HK-2 (cell line): ENCODE data around the gene SPNS2.

Experiments used
- DNase-seq: peaks from one replicate; pipeline ENCODE4 v3.0.0-alpha.2; 2018; ENCODE audit not compliant: unreplicated experiment

The SPNS2 gene

GRCh38 chr17:4549781-4550533 lies 51.3 kb downstream of the SPNS2 start:
- no peak for DNase-seq

- no peak for DNase-seq
Observed at GRCh38 chr17:4550534-4551039, 51.9 kb downstream of the SPNS2 start.

GRCh38 chr17:4551141-4551540 lies 52.5 kb downstream of the SPNS2 start:
- DNase-seq, result no peak

- DNase-seq, result no peak
Observed at GRCh38 chr17:4551796-4552525, 53.3 kb downstream of the SPNS2 start.

GRCh38 chr17:4553669-4554068 lies 55.0 kb downstream of the SPNS2 start:
- DNase-seq, result no peak

GRCh38 chr17:4554441-4554996 lies 55.8 kb downstream of the SPNS2 start:
- no peak for DNase-seq

GRCh38 chr17:4554997-4555799 lies 56.5 kb downstream of the SPNS2 start, which contains the start of gene MYBBP1A:
MYBBP1A (minus strand) TSS chr17:4555384; CDS start chr17:4555324, 60 bp downstream.
- peak; percentile 96 for DNase-seq

GRCh38 chr17:4555873-4556759 lies 57.4 kb downstream of the SPNS2 start:
- no peak for DNase-seq

- DNase-seq, result no peak
Observed at GRCh38 chr17:4556996-4557395, 58.3 kb downstream of the SPNS2 start.

GRCh38 chr17:4557626-4558346 lies 59.1 kb downstream of the SPNS2 start:
- no peak for DNase-seq

GRCh38 chr17:4558347-4558971 lies 59.8 kb downstream of the SPNS2 start:
- no peak for DNase-seq

- no peak for DNase-seq
Observed at GRCh38 chr17:4559139-4559791, 60.6 kb downstream of the SPNS2 start.

GRCh38 chr17:4559966-4560365 lies 61.3 kb downstream of the SPNS2 start:
- DNase-seq, result no peak

- DNase-seq, result no peak
Observed at GRCh38 chr17:4560421-4560820, 61.7 kb downstream of the SPNS2 start, which contains the start of gene GGT6. GGT6 (minus strand) TSS chr17:4560577; CDS start chr17:4560521, 56 bp downstream.

- no peak for DNase-seq
Observed at GRCh38 chr17:4560837-4561256, 62.2 kb downstream of the SPNS2 start.

- no peak for DNase-seq
Observed at GRCh38 chr17:4562015-4562969, 63.6 kb downstream of the SPNS2 start.

GRCh38 chr17:4565209-4566141 lies 66.8 kb downstream of the SPNS2 start:
- peak; percentile 68 for DNase-seq
